ENCODE measurements around the gene TTLL5. TPM values are rescaled to one million over a fixed set of nuclear protein-coding genes. Genes with fewer than 3 reads are reported as not detected.

Gene TTLL5
- total and polyA plus RNA-seq, 2 of the 13 experiments (the other 11 are each of a cell fraction or from before 2014, with no cell fraction given), result 11.8 to 18.8 TPM

- H3K9ac ChIP-seq (ENCODE audit: insufficient read depth, low read depth, low read length), result no peak overlapping the region
- in situ Hi-C loops (cut with HindIII; ENCODE audit: extremely low pct_ligation_motif_present, low pct_unique_long_range_greater_than_20kb), result loop anchor here (25.0 kb wide), 1 partner anchor 663 kb away; the partner anchor contains the start of gene ESRRB
- no peak for TF ChIP-seq MEIS2 (CRISPR knock-in tag; IDR thresholded peaks at IDR 0.05)
- TF ChIP-seq ZNF20 (CRISPR knock-in tag; IDR thresholded peaks at IDR 0.05), result no peak
- no peak for TF ChIP-seq MTA3 (CRISPR knock-in tag; IDR thresholded peaks at IDR 0.05)
- TF ChIP-seq PREB (CRISPR knock-in tag; IDR thresholded peaks at IDR 0.05), result no peak
- no peak for TF ChIP-seq FOXO4 (CRISPR knock-in tag; conservative IDR thresholded peaks at IDR 0.05)
- no peak for TF ChIP-seq MAF1 (CRISPR knock-in tag; IDR thresholded peaks at IDR 0.05; ENCODE audit: borderline replicate concordance)
- no peak for TF ChIP-seq HOXA9 (CRISPR knock-in tag; IDR thresholded peaks at IDR 0.05; ENCODE audit: borderline replicate concordance)
- TF ChIP-seq NFYB (CRISPR knock-in tag; IDR thresholded peaks at IDR 0.05), result no peak
- no peak for TF ChIP-seq ZNF770 (CRISPR knock-in tag; IDR thresholded peaks at IDR 0.05)
- TF ChIP-seq CC2D1A (CRISPR knock-in tag; IDR thresholded peaks at IDR 0.05), result no peak
- no peak for TF ChIP-seq HDAC1 (CRISPR knock-in tag; IDR thresholded peaks at IDR 0.05)
- TF ChIP-seq ZNF761 (CRISPR knock-in tag; conservative IDR thresholded peaks at IDR 0.05), result no peak
- no peak for TF ChIP-seq ZNF878 (CRISPR knock-in tag; IDR thresholded peaks at IDR 0.05)
- TF ChIP-seq THAP11 (CRISPR knock-in tag; IDR thresholded peaks at IDR 0.05), result no peak
- TF ChIP-seq JUN (CRISPR knock-in tag; IDR thresholded peaks at IDR 0.05), result no peak
- no peak for TF ChIP-seq ZHX1 (CRISPR knock-in tag; IDR thresholded peaks at IDR 0.05; ENCODE audit: low read depth)
- DNase-seq (ENCODE audit: low spot score) (no peak), ATAC-seq (no peak), FAIRE-seq (no peak)
- H3K4me3 ChIP-seq (replicated peaks in 1 of 3; ENCODE audit: insufficient read depth in 1 of 3, low read depth in 2 of 3, low read length in 3 of 3), result no peak overlapping the region
- peaks cover 6 to 41% of the 10 kb centered on the region in 2 experiments for H3K36me3 ChIP-seq (replicated peaks in 1 of 2; ENCODE audit: control insufficient read depth in 1 of 2, insufficient read depth in 2 of 2, low read length in 2 of 2)
- H3K27ac ChIP-seq (ENCODE audit: extremely low read length, insufficient read depth, low read length), result no peak overlapping the region
- CTCF ChIA-PET (ENCODE audit: low intra/inter-chr PET ratio, low total read pairs), result no interaction called here
- BruUV-seq (replicated peaks), result no TSS peak
- POLR2A ChIA-PET, result no interaction called here
- H3K79me2 ChIP-seq (ENCODE audit: insufficient read depth, low read length), result no peaks in the 10 kb centered on the region
- intact Hi-C loops (cut with micrococcal nuclease; ENCODE audit: unreplicated experiment), result no loop called here
- no peaks in the 10 kb centered on the region for H3K9me3 ChIP-seq (ENCODE audit: low read length)
- no peak overlapping the region for H3K4me2 ChIP-seq (ENCODE audit: low read depth, low read length)
- WGBS (ENCODE audit: low lambda C conversion rate), result 97% methylated on average over 4 of the region's 6 CpGs
- H2AFZ ChIP-seq (ENCODE audit: low read length), result no peak overlapping the region
- H4K20me1 ChIP-seq (ENCODE audit: insufficient read depth, low read length), result no peaks in the 10 kb centered on the region
- H3K4me1 ChIP-seq (ENCODE audit: insufficient read depth, low read length), result no peaks in the 10 kb centered on the region
- H3K27me3 ChIP-seq (ENCODE audit: control insufficient read depth in 1 of 2, insufficient read depth in 2 of 2, low read length in 2 of 2), result no peaks in the 10 kb centered on the region
Observed at GRCh38 chr14:75724414-75725204, 63.6 kb downstream of the TTLL5 start.
